Neuronal stem cell (in vitro differentiated cells): ENCODE results near the gene HSD3B7.

Source experiments
- DNase-seq: peaks from one replicate; pipeline ENCODE4 v3.0.0-alpha.2; 2013; ENCODE audit warnings: low spot score
- H2AFZ ChIP-seq: one replicate; pipeline ENCODE4 v1.6.1; 2013; ENCODE audit warnings: mild to moderate bottlenecking, low read length, inconsistent platforms
- H2AK5ac ChIP-seq: 2 replicates; pipeline ENCODE4 v1.6.1; 2013; ENCODE audit warnings: low read depth, mild to moderate bottlenecking, inconsistent platforms, low read length, moderate library complexity, mixed read lengths
- H2BK120ac ChIP-seq: 2 replicates; pipeline ENCODE4 v1.6.1; 2013; ENCODE audit warnings: low read depth, mild to moderate bottlenecking, inconsistent platforms, low read length, moderate library complexity, mixed read lengths
- H2BK12ac ChIP-seq: one replicate; pipeline ENCODE4 v1.6.1; 2013; ENCODE audit warnings: low read length, inconsistent platforms
- H2BK15ac ChIP-seq: 2 replicates; pipeline ENCODE4 v1.6.1; 2013; ENCODE audit warnings: mild to moderate bottlenecking, low read length, inconsistent platforms, mixed read lengths
- H2BK5ac ChIP-seq: one replicate; pipeline ENCODE4 v1.6.1; 2013; ENCODE audit warnings: inconsistent platforms, mild to moderate bottlenecking, low read length, moderate library complexity
- H3K14ac ChIP-seq: one replicate; pipeline ENCODE4 v1.6.1; 2013; ENCODE audit warnings: low read length, inconsistent platforms
- H3K18ac ChIP-seq: 2 replicates; pipeline ENCODE4 v1.6.1; 2013; ENCODE audit warnings: low read length, inconsistent platforms
- H3K23ac ChIP-seq: 2 replicates; pipeline ENCODE4 v1.6.1; 2013; ENCODE audit warnings: low read depth, mild to moderate bottlenecking, mixed read lengths, low read length, inconsistent platforms; ENCODE audit not compliant: poor library complexity
- H3K27ac ChIP-seq: replicated peaks from 3 replicates; pipeline ENCODE4 v1.5.1; 2013; ENCODE audit warnings: low read length, inconsistent platforms
- H3K27me3 ChIP-seq, 3 experiments: 2 replicates each; pipeline ENCODE4 v1.6.1; 2013; ENCODE audit warnings: low read length in 3 of 3, mild to moderate bottlenecking in 2 of 3, inconsistent platforms in 1 of 3, low read depth in 1 of 3, mixed read lengths in 1 of 3, moderate library complexity in 1 of 3; ENCODE audit not compliant: control insufficient read depth in 3 of 3, insufficient read depth in 3 of 3
- H3K36me3 ChIP-seq, 2 donors: replicated peaks in 1 of 2; 2 replicates each; pipeline ENCODE4 v1.6.1; 2013; ENCODE audit warnings: low read length in 2 of 2; ENCODE audit not compliant: control insufficient read depth in 2 of 2, insufficient read depth in 2 of 2
- H3K4ac ChIP-seq: 2 replicates; pipeline ENCODE4 v1.6.1; 2013; ENCODE audit warnings: inconsistent platforms, mild to moderate bottlenecking, low read length, moderate library complexity
- H3K4me1 ChIP-seq, 2 donors: 1 replicate in 1 of 2; 2 replicates in 1 of 2; pipeline ENCODE4 v1.6.1; 2013; ENCODE audit warnings: low read length in 2 of 2, low read depth in 1 of 2; ENCODE audit not compliant: control insufficient read depth in 2 of 2, insufficient read depth in 1 of 2
- H3K4me2 ChIP-seq: one replicate; pipeline ENCODE4 v1.6.1; 2013; ENCODE audit warnings: mild to moderate bottlenecking, low read length, inconsistent platforms; ENCODE audit not compliant: insufficient read depth, poor library complexity, severe bottlenecking
- H3K4me3 ChIP-seq, 2 donors: 2 replicates each; pipeline ENCODE4 v1.5.1; 2013; ENCODE audit warnings: low read length in 2 of 2, mild to moderate bottlenecking in 2 of 2, inconsistent platforms in 1 of 2, moderate library complexity in 1 of 2
- H3K79me1 ChIP-seq: one replicate; pipeline ENCODE4 v1.6.1; 2013; ENCODE audit warnings: low read depth, mild to moderate bottlenecking, inconsistent platforms, low read length, moderate library complexity
- H3K9ac ChIP-seq: one replicate; pipeline ENCODE4 v1.6.1; 2013; ENCODE audit warnings: mild to moderate bottlenecking, low read depth, low read length, inconsistent platforms; ENCODE audit not compliant: poor library complexity
- H3K9me3 ChIP-seq, 2 donors: replicated peaks in 1 of 2; 2 replicates each; pipeline versions ENCODE3 to v1.6.1; 2013; ENCODE audit warnings: low read length in 2 of 2, mild to moderate bottlenecking in 2 of 2, inconsistent platforms in 1 of 2, low read depth in 1 of 2, mixed read lengths in 1 of 2, moderate library complexity in 1 of 2; ENCODE audit not compliant: control insufficient read depth in 2 of 2, insufficient read depth in 1 of 2
- H4K8ac ChIP-seq: one replicate; pipeline ENCODE4 v1.6.1; 2013; ENCODE audit warnings: low read depth, mild to moderate bottlenecking, inconsistent platforms, low read length, moderate library complexity
- H4K91ac ChIP-seq: one replicate; pipeline ENCODE4 v1.6.1; 2013; ENCODE audit warnings: low read length, low read depth, mild to moderate bottlenecking, inconsistent platforms; ENCODE audit not compliant: poor library complexity
- WGBS, 2 donors: extraction: QIAGEN DNeasy Blood & Tissue Kit; methylation state at CpG; one replicate each; pipeline ENCODE4 v1.1.7; 2013; ENCODE audit warnings: missing lambda C conversion rate in 2 of 2, mixed read lengths in 1 of 2; ENCODE audit not compliant: insufficient read length in 2 of 2, insufficient replicate concordance in 1 of 2; ENCODE audit errors: extremely low coverage in 2 of 2; 5-methylcytosine and 5-hydroxymethylcytosine counted together

HSD3B7 gene

DNA sequence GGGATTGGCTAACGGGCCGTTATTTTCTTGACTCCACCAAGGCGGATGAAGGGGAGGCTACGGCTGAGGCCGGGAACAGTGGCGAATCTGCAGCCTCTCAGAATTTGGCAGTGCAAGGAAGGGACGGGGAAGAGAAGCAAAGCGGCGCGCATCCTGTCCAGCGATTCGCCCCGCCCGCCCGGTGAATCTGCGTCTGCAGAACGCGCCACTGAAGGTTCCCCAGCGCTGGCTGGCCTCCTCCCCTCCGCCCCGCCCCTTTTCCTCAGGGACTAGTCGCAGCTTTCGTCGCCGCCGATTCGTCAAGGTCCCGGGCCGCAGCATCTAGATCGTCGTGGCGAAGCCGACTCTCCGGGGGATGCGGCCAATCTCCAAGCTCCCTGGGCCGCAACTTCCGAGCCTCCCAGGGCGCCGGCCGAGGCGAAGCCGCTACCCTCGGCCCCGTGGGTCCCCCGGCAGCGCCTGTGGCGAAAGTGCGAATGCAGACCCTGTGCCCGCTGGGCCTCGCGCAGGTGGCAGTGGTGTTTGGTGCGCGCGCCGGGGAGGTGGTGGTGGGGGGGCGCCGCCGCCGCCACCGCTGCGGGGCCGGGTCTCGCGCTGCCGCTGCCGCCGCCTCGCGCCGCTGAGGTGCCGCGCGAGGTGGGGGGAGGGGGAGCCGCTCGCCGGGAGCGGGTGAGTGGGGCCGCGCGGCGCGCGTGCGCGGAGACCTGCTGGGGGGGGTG lies 27.4 kb upstream of the HSD3B7 start, which contains the start of gene SETD1A:
SETD1A (plus strand) TSS at position 299 of the 719 bp plus-strand sequence. CDS start 978 bp downstream, outside the sequence.
- peak within 1 kb of the TSS; percentile 41 for H2BK12ac ChIP-seq
- H2BK5ac ChIP-seq: peak within 1 kb of the TSS; percentile 100
- H3K9ac ChIP-seq: peak within 1 kb of the TSS; percentile 96
- H2AFZ ChIP-seq: peak within 1 kb of the TSS; percentile 98
- WGBS, 2 donors: no CpG with 5 or more reads among the region's 85 CpGs
- peak within 1 kb of the TSS; percentile 59 for H2AK5ac ChIP-seq
- H3K4me3 ChIP-seq: peak within 1 kb of the TSS; percentile 78 to 91
- H4K8ac ChIP-seq: peak within 1 kb of the TSS; percentile 92
- no peak within 1 kb of the TSS for H3K14ac ChIP-seq
- H3K27me3 ChIP-seq: no peaks in the 10 kb centered on the region
- no peaks in the 10 kb centered on the region for H3K9me3 ChIP-seq
- DNase-seq: peak; percentile 98
- peak within 1 kb of the TSS; percentile 100 for H3K18ac ChIP-seq
- peak within 1 kb of the TSS; percentile 95 for H3K23ac ChIP-seq
- peak within 1 kb of the TSS; percentile 100 for H2BK120ac ChIP-seq
- H3K79me1 ChIP-seq: peaks cover 13% of the 10 kb centered on the region
- peaks cover 10 to 11% of the 10 kb centered on the region in 2 donors for H3K4me1 ChIP-seq
- H3K27ac ChIP-seq: peak within 1 kb of the TSS; percentile 99
- H4K91ac ChIP-seq: peak within 1 kb of the TSS; percentile 97
- H2BK15ac ChIP-seq: peak within 1 kb of the TSS; percentile 81
- peak within 1 kb of the TSS; percentile 94 for H3K4me2 ChIP-seq
- peaks cover 33 to 41% of the 10 kb centered on the region in 2 donors for H3K36me3 ChIP-seq
- peak within 1 kb of the TSS; percentile 37 for H3K4ac ChIP-seq

DNA sequence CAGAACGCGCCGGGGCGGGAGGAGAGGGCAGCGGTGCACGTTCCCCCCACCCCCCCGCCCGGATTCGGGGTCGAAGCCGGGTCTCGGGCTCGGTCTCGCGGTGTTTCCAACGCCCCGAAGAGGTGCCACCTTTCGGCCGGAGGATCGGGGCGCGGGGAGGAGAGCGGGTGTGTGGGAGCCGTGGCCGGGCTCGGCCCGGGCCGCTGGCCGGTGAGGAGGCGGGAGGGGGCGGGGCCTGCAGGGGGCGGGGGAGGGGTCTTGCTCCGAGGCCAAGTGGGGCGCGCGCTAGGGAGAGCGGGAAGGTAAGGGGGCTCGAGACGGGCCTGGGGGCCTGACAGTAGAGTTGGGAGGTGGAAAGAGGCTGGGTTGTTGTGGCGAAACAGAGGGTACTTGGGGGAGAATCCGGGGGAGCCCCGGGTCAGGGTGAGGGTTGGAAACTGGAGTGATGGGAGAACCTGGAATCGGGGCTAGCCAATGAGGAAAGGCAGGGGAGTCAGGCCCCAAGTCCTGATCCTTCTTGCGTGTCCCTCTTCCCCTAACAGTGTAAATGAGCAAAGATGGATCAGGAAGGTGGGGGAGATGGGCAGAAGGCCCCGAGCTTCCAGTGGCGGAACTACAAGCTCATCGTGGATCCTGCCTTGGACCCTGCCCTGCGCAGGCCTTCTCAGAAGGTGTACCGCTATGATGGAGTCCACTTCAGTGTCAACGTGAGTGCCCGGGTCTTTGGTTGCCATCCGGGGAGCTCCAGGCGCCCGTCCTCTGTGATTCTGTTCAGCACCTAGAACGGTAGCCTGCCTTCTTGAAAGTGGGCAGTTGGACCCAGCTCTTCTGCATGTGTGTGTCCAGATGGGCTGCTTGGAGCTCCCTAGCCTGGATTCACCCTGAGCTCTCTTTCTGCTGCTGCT lies 26.6 kb upstream of the HSD3B7 start:
- DNase-seq: peak; percentile 48
- peak overlapping the region; percentile 100 for H3K18ac ChIP-seq
- peak overlapping the region; percentile 59 for H2AK5ac ChIP-seq
- H3K23ac ChIP-seq: no peak overlapping the region
- no peak overlapping the region for H2BK5ac ChIP-seq
- no peak overlapping the region for H2BK120ac ChIP-seq
- no peaks in the 10 kb centered on the region for H3K27me3 ChIP-seq
- H3K36me3 ChIP-seq: peaks cover 38 to 49% of the 10 kb centered on the region in 2 donors
- H3K9ac ChIP-seq: peak overlapping the region; percentile 96
- H3K27ac ChIP-seq: peak overlapping the region; percentile 99
- H3K4ac ChIP-seq: no peak overlapping the region
- H4K91ac ChIP-seq: no peak overlapping the region
- no peak overlapping the region for H4K8ac ChIP-seq
- peaks cover 13% of the 10 kb centered on the region for H3K79me1 ChIP-seq
- H3K14ac ChIP-seq: no peak overlapping the region
- WGBS, 2 donors: no CpG with 5 or more reads among the region's 55 CpGs
- no peak overlapping the region for H2BK12ac ChIP-seq
- H3K4me3 ChIP-seq: peak overlapping the region; percentile 78 to 91
- H2BK15ac ChIP-seq: no peak overlapping the region
- peak overlapping the region; percentile 98 for H2AFZ ChIP-seq
- H3K4me1 ChIP-seq: peaks cover 9% of the 10 kb centered on the region in 2 donors
- no peaks in the 10 kb centered on the region for H3K9me3 ChIP-seq
- peak overlapping the region; percentile 75 for H3K4me2 ChIP-seq

DNA sequence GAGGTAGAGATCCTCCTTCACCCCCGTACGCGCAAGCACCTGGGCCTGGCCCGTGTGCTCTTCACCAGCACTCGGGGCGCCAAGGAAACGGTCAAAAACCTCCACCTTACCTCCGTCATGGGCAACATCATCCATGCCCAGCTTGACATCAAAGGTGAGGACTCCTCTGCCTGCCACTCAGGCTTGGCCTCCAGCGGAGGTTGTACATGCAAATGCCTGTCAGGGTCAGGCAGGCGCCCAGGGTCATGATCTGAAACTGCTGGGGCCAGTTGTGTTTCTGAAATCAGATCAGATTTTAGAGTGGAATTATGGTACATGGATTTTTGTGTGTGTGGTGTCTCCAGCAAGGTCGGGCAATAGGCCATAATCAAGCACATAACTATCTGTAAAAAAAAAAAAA lies 23.6 kb upstream of the HSD3B7 start:
- Histone ChIP-seq H3K36me3 (peaks cover 60 to 77% of the 10 kb centered on the region in 2 donors), H3K14ac (no peak overlapping the region), H3K23ac (no peak overlapping the region), H4K8ac (no peak overlapping the region), H3K4ac (no peak overlapping the region), H2AFZ (no peak overlapping the region), H3K4me3 (no peak overlapping the region), H4K91ac (no peak overlapping the region), H2BK120ac (no peak overlapping the region), H2BK15ac (no peak overlapping the region), H3K79me1 (peaks cover 15% of the 10 kb centered on the region), H3K9me3 (no peaks in the 10 kb centered on the region), H2BK5ac (no peak overlapping the region), H2AK5ac (no peak overlapping the region), H3K4me2 (no peak overlapping the region), H3K27ac (no peak overlapping the region), H3K9ac (no peak overlapping the region), H3K18ac (no peak overlapping the region), H2BK12ac (no peak overlapping the region), H3K4me1 (peaks cover 3 to 7% of the 10 kb centered on the region in 2 donors), H3K27me3 (no peaks in the 10 kb centered on the region)
- no peak for DNase-seq
- WGBS, 2 donors: no CpG with 5 or more reads among the region's 11 CpGs
